ENCODE measurements around the gene IVD. TPM values are rescaled to one million over a fixed set of nuclear protein-coding genes. Genes with fewer than 3 reads are reported as not detected.

IVD gene
- total RNA-seq, 1 donor from 2014 or later = 56.2 TPM

- no peak for TF ChIP-seq CTCF (IDR thresholded peaks at IDR 0.05; ENCODE audit: unreplicated experiment)
- DNase-seq (ENCODE audit: low spot score) = no peak
- peaks cover 3% of the 10 kb centered on the region for H3K36me3 Mint-ChIP-seq (ENCODE audit: low read depth, unreplicated experiment)
- H3K27ac Mint-ChIP-seq (ENCODE audit: unreplicated experiment) = no peak overlapping the region
- H3K27me3 Mint-ChIP-seq (ENCODE audit: unreplicated experiment) = peaks cover 12% of the 10 kb centered on the region
- no peaks in the 10 kb centered on the region for H3K4me1 Mint-ChIP-seq (ENCODE audit: unreplicated experiment)
- H3K9me3 Mint-ChIP-seq (ENCODE audit: unreplicated experiment) = no peaks in the 10 kb centered on the region
- H3K4me3 Mint-ChIP-seq (ENCODE audit: unreplicated experiment) = no peak overlapping the region
Measured at GRCh38 chr15:40365016-40365415, 40.6 kb upstream of the IVD start.

- Mint-ChIP-seq H3K36me3 (ENCODE audit: low read depth, unreplicated experiment) (peaks cover 3% of the 10 kb centered on the region), H3K4me1 (ENCODE audit: unreplicated experiment) (peaks cover 2% of the 10 kb centered on the region), H3K4me3 (ENCODE audit: unreplicated experiment) (no peak overlapping the region), H3K9me3 (ENCODE audit: unreplicated experiment) (no peaks in the 10 kb centered on the region), H3K27me3 (ENCODE audit: unreplicated experiment) (peaks cover 11% of the 10 kb centered on the region), H3K27ac (ENCODE audit: unreplicated experiment) (peak overlapping the region; percentile 43)
- TF ChIP-seq CTCF (IDR thresholded peaks at IDR 0.05; ENCODE audit: unreplicated experiment) = no peak
- DNase-seq (ENCODE audit: low spot score) = no peak
Measured at GRCh38 chr15:40365624-40366456, 39.8 kb upstream of the IVD start.

- no peak for TF ChIP-seq CTCF (IDR thresholded peaks at IDR 0.05; ENCODE audit: unreplicated experiment)
- Mint-ChIP-seq H3K9me3 (ENCODE audit: unreplicated experiment) (no peaks in the 10 kb centered on the region), H3K36me3 (ENCODE audit: low read depth, unreplicated experiment) (peaks cover 3% of the 10 kb centered on the region), H3K4me1 (ENCODE audit: unreplicated experiment) (peaks cover 11% of the 10 kb centered on the region), H3K27ac (ENCODE audit: unreplicated experiment) (peak overlapping the region; percentile 43), H3K4me3 (ENCODE audit: unreplicated experiment) (no peak overlapping the region), H3K27me3 (ENCODE audit: unreplicated experiment) (peaks cover 15% of the 10 kb centered on the region)
- DNase-seq (ENCODE audit: low spot score) = no peak
Measured at GRCh38 chr15:40366457-40367370, 38.9 kb upstream of the IVD start.

GRCh38 chr15:40367371-40367685, 38.3 kb upstream of the IVD start:
- no peak for TF ChIP-seq CTCF (IDR thresholded peaks at IDR 0.05; ENCODE audit: unreplicated experiment)
- H3K27me3 Mint-ChIP-seq (ENCODE audit: unreplicated experiment) = peaks cover 15% of the 10 kb centered on the region
- H3K4me1 Mint-ChIP-seq (ENCODE audit: unreplicated experiment) = peaks cover 17% of the 10 kb centered on the region
- no peak for DNase-seq (ENCODE audit: low spot score)
- no peaks in the 10 kb centered on the region for H3K9me3 Mint-ChIP-seq (ENCODE audit: unreplicated experiment)
- H3K4me3 Mint-ChIP-seq (ENCODE audit: unreplicated experiment) = no peak overlapping the region
- H3K36me3 Mint-ChIP-seq (ENCODE audit: low read depth, unreplicated experiment) = peaks cover 3% of the 10 kb centered on the region
- no peak overlapping the region for H3K27ac Mint-ChIP-seq (ENCODE audit: unreplicated experiment)
